ENCODE results near the gene C20orf141.
"Not testable (repeated sequence)": the region's sequence is repeated elsewhere in the genome, so short reads cannot be mapped to it uniquely, and the experiment has no call there.

C20orf141 gene

DNA sequence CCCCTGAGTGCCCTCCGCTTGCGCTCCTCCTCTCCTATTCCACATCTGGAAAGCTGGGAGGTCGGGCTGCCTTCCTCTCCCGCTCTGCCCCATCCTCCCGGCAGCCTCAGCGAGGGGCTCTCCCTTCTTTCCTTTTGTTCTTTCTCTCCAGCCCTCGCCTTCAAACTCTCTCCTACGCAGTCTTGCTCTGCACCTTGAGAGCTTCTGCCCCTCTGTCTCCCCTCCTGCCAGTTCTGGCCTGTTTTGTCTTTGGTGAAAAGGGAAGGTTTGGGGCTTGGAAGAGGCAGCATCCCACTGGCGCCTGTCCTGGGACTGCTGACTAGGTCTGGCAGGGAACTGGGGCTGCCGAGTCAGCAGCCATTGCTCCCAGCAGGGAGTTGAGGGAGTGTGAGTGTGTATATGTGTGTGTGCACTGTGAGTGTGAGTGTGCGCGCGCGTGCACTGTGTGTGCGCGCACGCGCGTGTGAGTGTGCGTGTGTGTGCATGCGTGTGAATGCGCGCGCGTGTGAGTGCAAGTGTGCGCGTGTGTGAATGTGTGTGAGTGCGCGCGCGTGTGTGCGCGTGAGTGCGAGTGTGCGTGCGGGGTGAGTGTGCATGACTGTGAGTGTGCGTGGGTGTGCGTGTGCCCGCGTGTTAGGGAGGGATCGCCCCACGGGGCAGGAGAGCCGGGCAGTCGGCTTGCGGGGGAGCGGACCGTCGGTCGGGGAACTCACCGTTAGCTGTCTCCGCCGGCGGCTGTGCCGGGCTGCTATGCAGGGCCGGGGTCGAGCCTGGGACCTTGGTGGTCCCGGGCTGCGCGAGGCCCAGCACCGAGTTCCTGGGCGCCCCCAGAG lies 14.9 kb upstream of the C20orf141 start:
- DNase-seq, result no peak

- DNase-seq, result no peak
Measured at GRCh38 chr20:2800521-2801285, 14.1 kb upstream of the C20orf141 start, which contains the start of gene CPXM1. TSS of gene CPXM1 (minus strand) at chr20:2800627. CDS start at chr20:2800572, 55 bp downstream.

DNA sequence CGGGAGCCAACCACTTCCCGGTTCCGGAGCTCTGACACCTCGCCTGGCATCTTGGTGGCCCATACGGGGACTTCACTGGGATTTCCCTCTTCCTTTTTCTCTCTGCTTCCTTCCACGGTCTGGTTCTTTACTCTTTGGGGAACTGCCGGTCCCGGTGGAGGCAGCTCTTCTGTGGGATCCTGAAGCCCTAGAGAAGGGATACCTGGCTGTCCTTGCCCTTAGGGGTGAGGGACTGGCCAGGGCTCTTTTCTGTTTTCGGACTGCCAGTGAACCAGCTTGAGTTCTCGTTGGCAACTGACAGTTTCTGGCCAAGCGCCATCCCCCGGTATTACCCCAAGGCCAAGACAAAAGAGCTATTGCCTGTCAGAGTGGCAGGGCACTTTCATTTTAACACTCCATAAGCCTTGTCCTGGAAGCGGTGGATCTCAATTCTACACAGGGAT lies 13.5 kb upstream of the C20orf141 start:
- no peak for DNase-seq

DNA sequence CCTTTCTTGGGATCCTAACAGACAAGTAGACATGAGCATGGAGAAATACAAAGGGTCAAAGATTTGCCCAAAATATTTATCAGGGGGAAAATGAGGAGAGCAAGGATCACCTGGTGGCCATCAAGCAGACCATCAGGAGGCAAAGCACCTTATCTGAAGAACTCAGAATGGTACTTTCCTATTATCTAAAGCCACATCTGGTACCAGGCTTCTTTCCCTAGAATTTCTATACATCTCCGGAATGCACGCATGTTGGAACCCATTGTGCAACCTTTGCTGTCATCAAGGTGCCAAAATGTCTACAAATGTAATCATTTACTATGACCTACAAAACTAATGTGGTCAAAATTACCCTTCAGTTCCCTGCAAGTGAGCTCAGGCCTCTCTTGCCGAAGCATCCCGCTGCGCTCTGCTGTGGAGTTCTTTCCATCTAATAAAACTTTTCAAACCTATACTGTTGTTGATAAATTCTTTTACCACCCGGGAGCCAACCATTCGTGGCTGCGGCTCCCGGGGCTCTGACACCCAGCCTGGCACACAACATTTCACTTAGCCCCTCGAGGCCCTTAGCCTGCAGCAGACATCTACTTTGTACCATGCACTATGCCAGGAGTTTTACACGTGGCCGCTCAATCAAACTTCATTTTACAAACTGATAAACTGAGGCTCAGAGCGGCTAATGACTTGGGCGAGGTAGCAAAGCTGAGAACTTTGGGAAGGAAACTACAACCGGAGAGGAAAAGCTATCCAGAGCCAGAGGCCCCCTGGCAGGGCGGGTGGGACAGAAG lies 10.6 kb upstream of the C20orf141 start:
- no peak for DNase-seq

GRCh38 chr20:2804852-2805688 lies 9.7 kb upstream of the C20orf141 start:
- no peak for DNase-seq

GRCh38 chr20:2805689-2806350 lies 9.0 kb upstream of the C20orf141 start:
- no peak for DNase-seq

GRCh38 chr20:2806351-2806701 lies 8.5 kb upstream of the C20orf141 start:
- DNase-seq, result no peak

DNA sequence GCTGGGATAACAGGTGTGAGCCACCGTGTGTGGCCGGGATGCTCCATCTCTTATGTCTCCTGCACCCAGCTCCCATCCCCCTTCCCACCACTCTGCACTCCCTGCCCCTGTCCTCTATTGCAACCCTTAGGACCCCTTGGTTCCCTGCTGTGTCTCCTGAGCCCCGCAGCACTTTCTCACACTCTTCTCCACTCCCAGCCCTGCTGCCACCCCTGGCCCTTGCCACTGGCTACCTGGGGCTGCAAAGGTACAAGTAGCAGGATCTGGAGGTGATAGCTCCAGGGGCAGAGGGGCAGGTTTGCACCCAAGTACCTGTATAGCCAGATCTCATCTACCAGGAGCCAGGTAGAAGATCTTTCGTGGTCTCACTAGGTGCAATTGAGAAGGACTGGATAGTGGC lies 7.8 kb upstream of the C20orf141 start:
- no peak for DNase-seq

- not testable (repeated sequence) for DNase-seq
Measured at GRCh38 chr20:2807929-2808328, 6.9 kb upstream of the C20orf141 start.

DNA sequence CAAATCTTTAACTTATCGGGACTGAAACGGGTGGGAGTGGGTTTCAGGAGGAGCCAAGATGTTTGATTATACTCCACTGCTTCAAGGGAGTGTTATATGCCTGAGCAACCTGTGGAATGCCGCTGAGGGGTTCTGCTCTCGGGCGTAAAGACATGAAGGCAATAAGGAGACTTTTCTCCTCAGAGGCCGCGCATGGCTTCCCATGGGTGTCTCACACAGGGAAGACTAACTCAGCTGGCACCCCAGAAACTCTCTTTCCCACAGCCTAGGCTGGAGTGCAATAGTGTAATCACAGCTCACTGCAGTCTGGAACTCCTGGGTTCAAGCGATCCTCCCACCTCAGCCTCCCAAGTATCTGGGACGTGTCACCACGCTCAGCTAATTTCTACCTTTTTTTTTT lies 5.1 kb upstream of the C20orf141 start:
- DNase-seq, result no peak

GRCh38 chr20:2812189-2812588 lies 2.6 kb upstream of the C20orf141 start:
- no peak for DNase-seq

GRCh38 chr20:2814076-2814475 lies 711 bp upstream of the C20orf141 start:
- no peak for DNase-seq

DNA sequence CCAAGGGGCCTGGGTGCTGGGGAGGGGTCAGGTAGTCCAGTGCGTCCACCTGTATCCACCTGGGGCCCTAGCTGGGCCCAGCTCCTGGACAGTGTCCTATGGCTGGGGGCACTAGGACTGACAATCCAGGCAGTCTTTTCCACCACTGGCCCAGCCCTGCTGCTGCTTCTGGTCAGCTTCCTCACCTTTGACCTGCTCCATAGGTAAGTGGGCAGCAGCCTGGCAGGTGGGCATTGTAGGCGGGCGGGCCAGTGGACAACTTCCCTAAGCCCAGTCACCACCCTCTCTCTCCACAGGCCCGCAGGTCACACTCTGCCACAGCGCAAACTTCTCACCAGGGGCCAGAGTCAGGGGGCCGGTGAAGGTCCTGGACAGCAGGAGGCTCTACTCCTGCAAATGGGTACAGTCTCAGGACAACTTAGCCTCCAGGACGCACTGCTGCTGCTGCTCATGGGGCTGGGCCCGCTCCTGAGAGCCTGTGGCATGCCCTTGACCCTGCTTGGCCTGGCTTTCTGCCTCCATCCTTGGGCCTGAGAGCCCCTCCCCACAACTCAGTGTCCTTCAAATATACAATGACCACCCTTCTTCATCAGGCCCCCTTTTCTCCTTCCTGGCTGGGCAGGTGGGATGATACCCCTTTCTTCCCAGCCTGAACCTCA lies 584 bp downstream of the C20orf141 start:
- no peak for DNase-seq

- DNase-seq, result no peak
Measured at GRCh38 chr20:2816030-2816582, 1.3 kb downstream of the C20orf141 start, which contains the start of gene TMEM239. TSS of gene TMEM239 (plus strand) at chr20:2816364. CDS start at chr20:2816555, 191 bp downstream.

DNA sequence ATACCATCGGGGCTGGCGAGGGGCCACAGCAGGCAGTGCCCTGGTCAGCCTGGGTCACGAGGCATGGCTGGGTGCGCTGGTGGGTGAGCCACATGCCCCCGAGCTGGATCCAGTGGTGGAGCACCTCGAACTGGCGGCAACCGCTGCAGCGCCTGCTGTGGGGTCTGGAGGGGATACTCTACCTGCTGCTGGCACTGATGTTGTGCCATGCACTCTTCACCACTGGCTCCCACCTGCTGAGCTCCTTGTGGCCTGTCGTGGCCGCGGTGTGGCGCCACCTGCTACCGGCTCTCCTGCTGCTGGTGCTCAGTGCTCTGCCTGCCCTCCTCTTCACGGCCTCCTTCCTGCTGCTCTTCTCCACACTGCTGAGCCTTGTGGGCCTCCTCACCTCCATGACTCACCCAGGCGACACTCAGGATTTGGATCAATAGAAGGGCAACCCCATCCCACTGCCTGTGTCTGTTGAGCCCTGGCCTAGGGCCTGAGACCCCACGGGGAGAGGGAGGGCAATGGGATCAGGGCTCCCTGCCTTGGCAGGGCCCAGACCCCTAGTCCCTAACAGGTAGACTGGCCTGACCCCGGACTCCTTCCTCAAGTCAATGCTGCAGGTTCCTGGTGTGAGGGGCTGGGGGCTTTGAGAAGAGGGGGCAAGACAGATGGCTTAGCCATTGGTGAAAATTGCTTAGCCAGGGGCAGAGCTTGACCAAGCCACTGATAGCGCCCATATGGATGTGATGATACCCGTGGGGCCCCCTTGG lies 2.0 kb downstream of the C20orf141 start:
- no peak for DNase-seq

GRCh38 chr20:2817341-2817726 lies 2.5 kb downstream of the C20orf141 start:
- DNase-seq, result no peak

DNA sequence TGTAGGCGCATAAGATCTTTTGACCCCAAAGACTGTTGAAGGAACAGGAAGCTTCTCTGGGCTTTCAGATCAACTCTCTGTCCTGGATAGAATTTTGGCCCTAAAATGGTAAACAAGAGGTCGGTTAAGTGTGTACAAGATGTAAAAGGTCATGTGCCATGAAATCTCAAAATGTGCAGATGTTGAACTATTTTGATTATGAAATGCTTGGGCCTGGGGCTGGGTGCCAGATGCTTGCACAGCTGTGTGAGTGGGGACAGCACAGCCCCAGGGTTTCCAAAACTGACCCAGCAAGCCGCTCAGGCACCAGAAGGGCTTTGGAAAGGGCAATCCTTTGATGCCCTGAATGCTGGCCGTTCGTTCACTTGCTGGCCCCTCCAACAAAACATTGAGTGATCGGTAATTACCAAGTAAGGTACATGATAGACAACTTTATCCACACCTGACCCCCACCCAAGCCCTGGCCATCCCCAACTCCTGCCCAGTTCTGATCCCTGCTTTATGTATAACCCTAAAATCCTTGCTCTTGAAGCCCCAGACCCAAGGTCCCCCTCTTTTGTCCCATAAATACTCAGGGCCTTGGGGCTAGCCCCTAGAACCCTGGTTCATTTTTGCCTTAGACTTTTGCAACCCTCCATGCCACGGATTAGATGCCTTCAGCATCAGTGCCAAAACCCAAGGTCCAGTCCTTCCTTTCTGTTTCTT lies 3.3 kb downstream of the C20orf141 start:
- no peak for DNase-seq

- peak; percentile 14 for DNase-seq
Measured at GRCh38 chr20:2820084-2820895, 5.5 kb downstream of the C20orf141 start.

All from activated effector memory CD4-positive, alpha-beta T cell treated with anti-CD3 and anti-CD28 coated beads, Interleukin-2, amount 50 U/mL, for 16 hours (primary cell).